DMS153 (cell line): ENCODE measurements around the gene RASGEF1B.

Experiments used
- DNase-seq: peaks from one replicate; lab custom pipeline; 2025; lab: John Stamatoyannopoulos, UW

The RASGEF1B gene

DNA sequence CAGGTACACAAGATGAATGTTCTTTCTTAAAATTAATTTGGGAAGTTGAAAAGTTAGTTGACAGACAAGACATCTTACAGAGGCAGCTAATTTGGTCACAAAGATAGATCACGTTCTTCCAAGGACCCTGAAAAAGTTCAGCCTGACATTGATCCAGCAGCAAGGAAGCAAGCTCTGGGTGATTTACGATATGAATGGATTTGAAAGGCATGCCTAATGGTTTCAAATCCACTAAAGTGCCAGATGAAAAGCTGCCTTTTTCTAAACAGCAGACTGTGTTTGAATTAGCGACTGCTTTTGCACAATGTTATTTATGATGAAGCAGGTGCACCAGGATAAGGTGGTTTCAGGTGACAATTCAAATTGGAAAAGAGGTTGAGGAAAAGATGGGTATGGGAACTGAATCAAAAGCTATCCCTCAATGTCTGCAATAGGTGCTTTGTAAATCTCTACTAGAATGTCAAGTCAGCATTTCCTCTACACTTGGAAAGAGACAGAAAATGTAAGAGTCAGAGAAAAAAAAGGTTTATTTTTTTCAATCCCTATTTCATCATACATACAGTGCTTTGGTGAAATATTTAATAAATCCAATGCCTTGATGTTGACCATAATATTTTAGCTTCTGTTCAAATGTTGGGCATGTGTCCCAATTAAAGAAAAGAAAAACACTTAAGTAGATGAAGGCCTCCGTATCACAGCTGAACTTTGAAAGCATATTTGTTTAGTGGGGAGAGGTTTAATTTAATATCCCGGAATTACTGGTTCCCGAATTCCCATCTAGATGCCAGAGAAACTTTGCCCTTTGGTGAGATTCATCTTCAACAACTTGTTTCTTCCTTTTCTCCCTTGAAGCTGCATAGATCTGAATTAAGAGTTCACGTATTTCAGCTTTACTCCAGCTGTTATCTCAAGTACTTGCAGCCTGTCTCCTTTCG is 6.0 kb downstream of the RASGEF1B start:
- DNase-seq: peak; percentile 98

DNA sequence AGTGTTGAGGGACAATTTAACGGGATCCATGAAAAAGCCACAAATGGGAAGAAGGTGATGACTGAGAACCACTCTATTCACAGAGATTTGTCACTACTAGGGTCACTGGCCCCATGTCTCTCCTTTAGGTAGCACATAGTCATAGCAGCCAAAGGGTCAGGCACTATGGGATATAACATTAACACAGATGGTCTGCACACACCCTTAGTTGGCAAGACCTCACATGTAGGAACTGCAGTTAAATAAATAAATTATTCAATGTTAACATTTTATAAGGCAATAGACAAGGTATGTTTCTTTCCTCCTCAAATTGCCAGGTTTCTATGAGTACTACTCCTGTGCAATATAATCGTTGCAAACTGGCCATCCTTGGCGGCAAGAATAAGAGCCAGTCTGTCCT is 10.9 kb downstream of the RASGEF1B start:
- DNase-seq: no peak

DNA sequence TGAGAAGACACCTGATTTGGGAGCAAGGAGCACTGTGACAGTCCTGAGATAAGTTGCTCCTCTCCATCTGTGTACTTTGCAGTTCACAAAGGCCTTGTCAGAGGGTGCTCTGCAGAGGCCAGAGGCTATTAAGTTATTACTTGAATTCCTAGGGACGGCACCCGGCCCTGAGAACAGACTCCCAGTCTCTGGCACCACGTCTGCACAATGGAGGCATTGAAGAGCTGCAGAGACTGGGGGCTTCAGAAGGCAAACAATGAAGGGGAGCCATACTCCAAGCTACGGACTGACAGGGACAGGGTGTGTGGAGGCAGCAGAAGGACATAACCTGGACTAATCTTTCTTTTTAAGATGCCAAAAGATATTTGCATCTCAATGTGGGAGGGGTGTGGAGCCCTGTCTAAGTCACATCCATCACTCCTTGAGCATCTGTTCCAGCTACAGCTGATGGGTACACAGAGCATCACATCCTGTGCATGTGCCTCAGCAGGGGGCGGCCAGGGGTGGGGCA is 11.5 kb downstream of the RASGEF1B start:
- DNase-seq: peak; percentile 9

DNA sequence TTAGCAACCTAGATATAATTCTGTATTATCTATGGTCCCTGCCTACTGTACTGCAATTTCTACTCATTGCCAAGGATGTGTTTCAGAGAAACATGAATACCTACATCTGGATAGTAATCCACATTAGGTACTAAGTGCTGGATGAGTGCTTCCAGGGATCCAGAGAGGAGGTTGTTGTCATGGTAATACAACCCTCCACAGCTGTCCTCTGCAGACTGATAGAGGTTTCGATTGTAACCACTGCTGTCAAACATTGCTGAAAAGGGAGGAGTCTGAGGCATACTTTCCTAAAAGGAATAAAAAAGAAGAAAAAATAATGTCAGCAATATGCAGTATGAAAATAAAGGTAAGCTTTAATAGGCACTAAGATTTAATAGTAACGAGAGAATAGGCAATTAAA is 12.5 kb downstream of the RASGEF1B start:
- no peak for DNase-seq

DNA sequence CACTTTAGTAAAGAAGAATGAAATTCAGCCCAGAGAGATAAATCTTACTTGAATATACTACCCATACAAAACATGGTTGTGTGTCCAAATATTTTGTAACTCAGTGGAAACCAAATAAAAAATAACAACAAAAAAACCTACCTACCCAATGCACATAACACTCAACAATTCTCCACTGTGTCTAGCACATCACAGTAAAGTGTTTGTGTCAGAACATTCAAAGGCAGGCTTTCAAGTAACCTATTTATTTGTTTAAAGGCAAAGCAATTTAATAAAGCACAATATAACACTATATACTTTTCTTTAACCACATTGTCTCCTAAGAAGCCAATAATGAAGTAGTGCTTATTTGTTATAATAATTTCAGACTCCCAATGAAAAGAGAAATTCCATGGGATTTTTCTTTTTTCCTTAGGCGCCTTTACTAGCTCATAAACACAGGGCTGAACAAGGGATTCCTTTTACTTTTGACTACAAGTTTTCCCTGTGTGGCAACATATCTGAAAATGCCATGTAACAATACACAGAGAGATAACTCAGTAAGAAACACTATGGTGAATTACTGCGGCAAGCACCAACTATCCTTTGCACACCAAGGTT is 13.7 kb downstream of the RASGEF1B start:
- no peak for DNase-seq

DNA sequence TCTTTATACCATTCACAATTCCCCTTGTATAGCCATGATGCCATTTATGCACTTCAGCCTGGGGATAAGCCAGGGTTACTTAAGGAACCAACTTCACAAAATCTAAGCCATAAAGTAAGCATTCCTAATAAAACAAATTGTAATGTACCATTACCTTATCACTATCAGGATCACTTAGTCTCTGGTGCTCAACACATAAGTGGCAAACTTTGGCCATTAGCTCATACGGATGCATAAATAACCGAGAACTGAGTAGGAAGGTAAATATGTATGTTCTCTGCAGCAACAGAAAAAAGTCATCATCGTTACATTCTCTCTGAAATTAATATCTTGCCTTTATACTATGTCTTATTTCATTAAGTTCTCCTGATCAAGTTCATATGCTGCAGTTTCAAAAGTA is 14.4 kb downstream of the RASGEF1B start:
- DNase-seq: no peak

DNA sequence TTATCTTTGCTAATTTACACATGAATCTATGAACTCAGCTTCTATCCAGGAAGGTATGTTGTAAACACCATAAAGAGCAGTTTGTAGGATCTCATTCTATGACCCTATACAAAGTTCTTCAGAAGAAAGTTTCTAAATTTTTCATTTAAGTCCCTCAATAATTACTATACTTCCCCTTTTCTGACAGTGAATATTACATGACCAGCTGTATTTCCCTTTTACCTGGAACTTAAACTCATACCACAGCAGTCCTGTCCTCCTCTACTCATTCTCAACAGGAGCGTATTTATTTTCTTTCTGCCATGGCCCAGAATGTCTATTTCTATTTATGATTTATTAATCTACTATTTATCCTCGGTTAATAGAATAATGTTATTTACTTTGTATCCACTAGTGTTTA is 15.8 kb downstream of the RASGEF1B start:
- DNase-seq: no peak

DNA sequence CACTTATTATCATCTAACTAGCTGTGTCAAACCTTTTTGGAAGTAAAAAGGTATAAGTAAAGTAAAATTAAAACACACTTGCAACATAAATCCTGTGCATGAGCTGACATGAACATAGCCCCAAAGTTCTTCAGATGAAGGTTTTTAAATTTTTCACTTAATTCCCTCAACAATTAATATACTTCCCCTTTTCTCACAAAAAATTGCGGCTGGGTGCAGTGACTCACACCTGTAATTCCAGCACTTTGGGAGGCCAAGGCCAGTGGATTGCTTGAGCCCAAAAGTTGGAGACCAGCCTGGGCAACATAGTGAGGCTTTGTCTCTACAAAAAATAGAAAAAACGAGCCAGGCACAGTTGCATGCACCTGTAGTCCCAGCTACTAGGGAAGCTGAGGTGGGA is 16.8 kb downstream of the RASGEF1B start:
- DNase-seq: no peak

DNA sequence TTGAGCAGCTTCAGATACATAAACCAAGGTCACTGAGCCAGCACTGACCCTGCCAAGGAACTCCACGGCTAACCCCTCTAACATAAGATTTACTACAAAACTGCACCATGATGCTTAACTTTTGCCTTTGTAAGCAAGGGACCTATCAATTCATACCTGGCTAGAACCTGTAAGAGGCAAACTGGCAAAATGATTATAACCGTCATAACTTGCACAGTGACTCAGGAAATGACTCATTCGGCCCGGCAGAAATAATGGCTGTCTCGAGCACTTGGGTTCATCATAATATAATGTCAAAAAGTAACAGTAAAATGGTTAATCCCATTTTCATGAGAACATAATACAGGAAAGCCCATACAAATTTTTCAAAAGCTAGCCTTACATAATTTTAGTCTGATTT is 17.2 kb downstream of the RASGEF1B start:
- DNase-seq: no peak

DNA sequence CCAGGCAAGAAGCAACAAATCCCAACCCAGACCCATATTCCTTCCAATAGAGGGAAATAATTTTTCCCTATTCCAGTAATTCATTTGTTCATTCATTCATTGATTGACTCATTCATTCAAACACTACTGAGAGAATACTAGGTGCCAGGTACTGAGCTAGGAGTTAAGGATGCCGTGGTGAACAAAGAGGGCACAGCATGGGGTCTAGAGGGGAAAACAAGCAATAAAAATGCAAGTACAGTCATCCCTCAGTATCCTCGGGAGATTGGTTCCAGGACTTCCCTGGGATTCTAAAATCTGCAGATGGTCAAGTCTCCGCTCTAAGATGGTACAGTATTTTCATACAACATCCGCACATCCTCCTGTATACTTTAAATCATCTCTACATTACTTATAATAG is 18.7 kb downstream of the RASGEF1B start:
- no peak for DNase-seq

DNA sequence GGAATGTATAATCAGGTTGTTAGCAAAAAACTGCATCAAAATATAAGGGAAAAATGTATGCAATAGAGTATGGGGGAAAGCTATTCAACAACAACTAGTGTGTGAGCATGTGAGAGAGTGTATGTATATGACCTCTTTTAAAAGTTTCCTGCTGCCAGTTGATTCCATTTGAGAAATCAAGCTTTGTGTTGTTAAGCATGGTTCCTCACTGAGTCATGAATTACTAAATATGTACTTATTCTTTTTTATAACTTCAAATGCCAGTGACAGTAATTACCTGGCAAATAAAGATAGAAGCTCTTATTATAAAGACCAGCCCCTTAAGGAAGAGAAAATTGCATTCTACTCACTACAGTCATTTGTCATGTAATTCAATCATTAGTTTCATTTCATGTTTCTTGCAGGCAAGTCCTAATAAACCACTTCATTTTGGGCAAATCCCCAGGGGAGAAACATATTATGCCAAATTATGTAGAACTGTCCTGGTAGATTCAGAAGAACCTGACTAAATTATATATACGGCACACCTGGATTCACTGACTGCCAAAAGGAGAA is 19.2 kb downstream of the RASGEF1B start:
- DNase-seq: no peak

DNA sequence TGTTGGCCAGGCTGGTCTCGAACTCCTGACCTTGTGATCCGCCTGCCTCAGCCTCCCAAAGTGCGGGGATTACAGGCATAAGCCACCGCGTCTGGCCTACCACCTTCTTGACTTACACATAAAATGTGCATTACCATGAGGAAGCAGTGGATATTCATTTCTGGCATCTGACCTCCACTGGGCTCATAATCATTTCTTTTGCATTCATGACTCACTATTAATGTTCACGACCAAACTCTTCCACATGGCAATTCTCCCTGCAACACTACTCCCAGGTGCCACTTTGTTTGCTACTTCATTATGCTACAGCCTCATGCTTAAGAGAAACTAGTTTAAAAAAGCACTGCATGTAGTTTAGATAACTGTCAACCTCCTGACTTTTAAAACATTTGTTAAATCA is 22.7 kb downstream of the RASGEF1B start:
- no peak for DNase-seq

DNA sequence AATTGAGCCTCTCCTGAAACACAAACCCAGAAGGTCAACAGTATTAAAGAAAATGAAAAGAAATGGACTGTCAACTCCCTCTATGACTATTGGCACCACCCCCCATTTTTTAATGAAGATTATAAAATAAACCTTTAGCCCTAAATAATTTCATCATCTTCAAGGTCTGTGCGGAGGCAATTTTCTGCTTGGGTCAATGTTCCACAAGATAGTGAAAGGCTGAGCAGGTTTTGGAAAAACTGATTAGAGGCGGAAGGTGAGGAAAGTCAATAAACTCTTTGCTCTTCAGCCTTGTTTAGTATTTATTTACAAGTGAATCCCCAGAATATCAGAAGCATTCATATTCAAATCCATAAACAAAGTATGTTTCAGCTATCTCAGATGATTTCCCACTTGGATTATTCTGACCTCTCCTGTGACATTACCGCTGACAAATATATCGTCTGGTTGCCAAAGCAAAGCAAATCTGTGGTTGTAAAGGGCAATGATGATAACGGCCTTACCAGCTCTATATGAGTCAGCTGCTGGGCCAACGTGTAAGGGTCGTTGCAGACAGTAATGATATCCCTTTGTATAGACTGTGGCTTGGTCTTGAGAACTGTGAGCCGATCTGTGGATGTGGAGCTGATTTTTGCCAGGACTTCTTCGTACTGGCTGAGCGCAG is 24.0 kb downstream of the RASGEF1B start:
- DNase-seq: no peak

DNA sequence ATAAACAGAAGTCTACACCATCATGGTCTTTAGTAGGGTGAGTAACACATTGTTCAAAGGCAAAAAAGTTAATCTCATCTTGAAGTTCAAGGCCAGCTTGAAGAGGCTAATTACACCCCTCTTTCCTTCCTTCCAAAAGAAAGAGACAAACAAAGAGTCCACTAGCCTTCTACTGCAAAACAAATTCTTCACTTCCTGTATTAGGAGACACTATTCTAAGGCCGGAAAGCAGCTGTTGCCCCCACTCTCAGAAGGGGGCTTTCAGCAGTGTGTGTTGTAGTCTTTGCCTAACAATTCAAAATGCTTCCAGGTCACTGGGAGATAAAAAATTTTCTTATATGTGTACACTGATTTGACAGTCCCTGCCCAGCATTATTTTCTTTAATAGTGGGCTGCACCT is 25.1 kb downstream of the RASGEF1B start:
- DNase-seq: no peak

DNA sequence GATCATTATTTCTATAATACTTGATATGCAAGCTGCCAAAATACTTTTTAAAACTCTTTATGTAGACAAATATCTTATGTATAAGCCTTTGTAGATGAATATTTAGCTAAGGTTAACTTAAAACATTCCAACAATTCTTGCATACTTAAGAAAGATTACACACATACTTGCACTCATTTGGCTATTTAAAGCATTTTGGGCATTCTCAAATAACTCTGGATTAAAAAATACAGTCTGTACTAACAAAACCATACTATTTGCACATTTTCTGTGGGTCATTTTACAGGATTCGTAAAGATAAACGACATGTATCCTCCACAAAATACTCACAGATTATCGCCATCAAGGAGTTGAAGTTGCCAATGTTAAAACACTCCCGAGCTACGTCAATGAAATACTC is 26.5 kb downstream of the RASGEF1B start:
- no peak for DNase-seq

DNA sequence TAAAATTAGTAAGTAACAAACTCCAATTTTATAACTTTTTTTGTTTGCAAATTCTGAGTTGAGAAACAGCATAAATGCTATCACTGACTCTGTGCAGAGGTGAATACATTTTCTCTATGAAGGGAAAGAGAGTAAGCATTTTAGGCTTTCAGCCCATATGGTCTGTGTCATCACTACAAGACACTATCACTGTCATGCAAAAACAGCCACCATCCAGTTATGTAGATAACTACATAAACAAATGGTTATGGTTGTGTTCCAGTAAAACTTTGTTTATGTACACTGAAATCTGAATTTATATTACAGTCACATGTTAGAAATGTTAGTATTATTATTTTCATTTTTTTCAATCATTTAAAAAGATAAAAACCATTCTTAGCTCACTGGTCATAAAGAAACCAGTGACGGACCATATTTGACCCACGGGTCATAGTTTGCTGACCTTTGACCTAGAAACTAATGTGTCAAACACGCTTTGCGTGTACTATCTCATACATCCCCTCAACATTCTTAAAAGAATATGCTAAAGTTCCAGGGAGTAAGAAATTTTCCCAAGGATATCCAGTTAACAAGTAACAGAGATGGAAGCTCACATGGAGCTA is 29.1 kb downstream of the RASGEF1B start:
- no peak for DNase-seq

DNA sequence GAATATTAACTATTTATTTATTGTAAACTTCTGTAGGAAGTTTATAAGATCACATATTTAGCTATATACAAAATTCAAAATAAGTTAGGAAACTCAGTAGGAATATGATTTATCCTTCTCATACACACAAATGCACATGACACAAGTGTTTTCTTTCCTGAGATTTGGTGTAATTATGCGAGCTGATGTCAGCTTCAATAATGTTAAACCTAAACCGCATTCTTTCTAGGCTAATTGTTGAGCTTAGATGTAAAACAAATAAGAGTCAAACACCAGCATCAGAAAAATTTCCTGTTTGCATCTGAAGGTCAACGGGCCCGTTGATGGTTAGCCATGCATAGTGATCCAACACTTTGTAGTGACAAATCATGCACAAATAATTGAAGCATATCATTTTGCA is 30.8 kb downstream of the RASGEF1B start:
- DNase-seq: no peak

DNA sequence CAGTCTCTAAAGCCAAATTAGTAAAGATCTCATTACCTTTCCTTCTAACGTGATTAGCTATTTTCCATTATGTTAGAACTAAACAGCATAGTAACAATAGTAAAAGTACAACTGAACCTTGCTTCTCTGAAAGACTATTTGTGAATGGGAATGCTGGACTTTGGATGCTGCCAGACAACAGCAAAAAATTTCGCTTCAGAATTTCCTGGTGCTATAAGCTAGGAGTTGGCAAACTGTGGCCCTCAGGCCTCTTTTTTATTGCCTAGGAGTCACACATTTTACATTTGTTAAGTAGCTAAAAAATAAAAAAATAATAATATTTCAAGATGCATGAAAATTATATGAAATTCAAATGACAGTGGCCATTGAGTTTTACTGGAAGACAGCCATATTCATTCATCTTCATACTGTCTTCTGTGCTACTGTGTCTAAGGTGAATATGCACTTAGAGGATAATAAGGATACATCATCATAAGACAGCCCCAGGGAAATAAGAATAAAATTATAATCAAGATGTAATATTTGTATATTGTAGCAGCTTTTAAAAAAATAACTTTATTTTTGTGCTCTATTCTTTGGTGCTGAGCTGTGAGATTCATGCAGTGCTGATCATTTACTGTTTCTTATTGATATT is 34.6 kb downstream of the RASGEF1B start:
- DNase-seq: no peak

DNA sequence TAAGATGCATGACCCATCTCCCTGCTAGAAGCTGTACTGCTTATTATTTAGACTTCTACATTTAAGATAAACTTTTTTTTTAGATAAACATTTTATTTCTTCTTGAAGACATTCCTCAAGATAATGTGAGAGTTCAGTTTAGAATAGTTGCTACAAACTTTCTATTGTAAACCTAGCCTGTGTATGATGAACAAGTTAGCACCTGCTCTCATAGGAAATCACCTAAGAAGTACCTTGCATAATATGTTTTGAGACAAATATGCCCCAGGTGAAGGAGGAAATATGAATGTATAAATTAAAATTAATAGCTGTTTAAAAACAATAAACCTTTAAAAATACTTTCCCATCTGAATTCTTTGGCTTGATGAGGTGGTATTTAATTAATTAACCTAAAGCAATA is 35.6 kb downstream of the RASGEF1B start:
- no peak for DNase-seq

DNA sequence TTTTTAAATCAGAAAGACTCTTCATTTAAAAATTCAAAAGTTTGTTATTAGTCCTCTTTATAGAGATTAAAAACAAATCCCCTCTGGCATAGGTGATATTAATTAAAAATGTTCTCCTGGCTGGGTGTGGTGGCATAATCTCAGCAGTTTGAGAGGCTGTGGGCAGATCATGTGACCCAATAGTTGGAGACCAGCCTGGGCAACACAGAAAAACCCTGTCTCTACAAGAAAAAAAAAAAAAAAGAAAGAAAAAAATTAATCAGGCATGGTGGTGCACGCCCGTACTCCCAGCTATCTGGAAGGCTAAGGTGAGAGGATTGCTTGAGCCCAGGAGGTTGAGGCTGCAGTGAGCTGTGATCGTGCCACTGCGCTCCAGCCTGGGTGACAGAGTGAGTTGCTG is 38.9 kb downstream of the RASGEF1B start:
- no peak for DNase-seq

DNA sequence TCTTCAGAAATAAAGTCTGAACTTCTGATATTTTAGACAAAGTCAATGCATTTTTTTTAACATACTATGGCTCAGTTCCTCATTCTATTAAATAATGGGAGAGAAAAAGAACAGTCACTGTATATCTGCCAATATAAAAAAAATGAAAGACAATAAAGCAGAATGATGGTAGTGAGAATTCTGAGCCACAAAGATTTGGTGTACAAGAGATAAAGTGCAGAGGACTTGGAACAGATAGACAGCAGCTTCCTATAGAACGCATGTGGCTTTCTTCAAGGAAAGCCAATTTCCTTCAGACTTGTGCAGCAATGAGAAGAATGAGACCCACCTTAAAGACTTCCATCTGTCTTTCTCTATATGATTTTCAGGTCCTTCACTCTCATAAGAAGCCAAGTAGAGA is 39.7 kb downstream of the RASGEF1B start:
- DNase-seq: no peak

DNA sequence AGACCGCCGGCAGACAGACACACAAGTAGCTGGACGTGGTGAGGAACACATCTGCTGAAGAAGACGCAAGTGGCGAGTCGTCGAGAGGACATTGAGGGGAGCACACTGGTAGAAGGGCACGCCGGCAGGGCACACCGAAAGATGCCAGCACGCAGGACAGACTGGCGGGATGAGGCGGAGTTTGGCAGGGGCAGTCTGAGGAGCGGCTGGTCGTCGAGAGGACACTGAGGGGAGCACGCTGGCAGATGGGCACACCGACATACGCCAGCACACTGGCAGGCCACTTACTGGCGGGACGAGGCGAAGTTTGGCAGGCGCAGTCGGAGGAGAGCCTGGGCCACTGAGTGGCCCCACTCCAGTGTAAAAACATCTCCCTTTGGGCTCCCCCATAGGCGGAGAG is 42.1 kb downstream of the RASGEF1B start:
- no peak for DNase-seq
